Effector memory CD4-positive, alpha-beta T cell (primary cell): ENCODE results near the gene RBKS.

Experiments used
- DNase-seq, 3 donors: peaks; one replicate each; pipeline ENCODE4 v3.0.0-alpha.2; 2020
- H3K27ac ChIP-seq: 2 replicates; pipeline ENCODE4 v1.7.0; 2013; ENCODE audit warnings: mild to moderate bottlenecking, low read length, moderate library complexity; ENCODE audit not compliant: insufficient read depth, poor library complexity, severe bottlenecking
- H3K27me3 ChIP-seq: replicated peaks from 2 replicates; pipeline ENCODE4 v1.7.0; 2013; ENCODE audit warnings: mild to moderate bottlenecking, low read length; ENCODE audit not compliant: insufficient read depth, control insufficient read depth, poor library complexity, severe bottlenecking
- H3K36me3 ChIP-seq: 2 replicates; pipeline ENCODE4 v1.7.0; 2013; ENCODE audit warnings: mild to moderate bottlenecking, low read length, moderate library complexity; ENCODE audit not compliant: control insufficient read depth, insufficient read depth
- H3K4me1 ChIP-seq: 2 replicates; pipeline ENCODE4 v1.7.0; 2013; ENCODE audit warnings: low read length, mild to moderate bottlenecking; ENCODE audit not compliant: control insufficient read depth, insufficient read depth, poor library complexity, severe bottlenecking
- H3K4me3 ChIP-seq: 2 replicates; pipeline ENCODE4 v1.7.0; 2013; ENCODE audit warnings: low read length, low read depth, mild to moderate bottlenecking; ENCODE audit not compliant: insufficient read depth, poor library complexity, severe bottlenecking
- H3K9me3 ChIP-seq: 2 replicates; pipeline ENCODE4 v1.7.0; 2013; ENCODE audit warnings: mild to moderate bottlenecking, low read length, moderate library complexity; ENCODE audit not compliant: control insufficient read depth

Gene RBKS

DNA sequence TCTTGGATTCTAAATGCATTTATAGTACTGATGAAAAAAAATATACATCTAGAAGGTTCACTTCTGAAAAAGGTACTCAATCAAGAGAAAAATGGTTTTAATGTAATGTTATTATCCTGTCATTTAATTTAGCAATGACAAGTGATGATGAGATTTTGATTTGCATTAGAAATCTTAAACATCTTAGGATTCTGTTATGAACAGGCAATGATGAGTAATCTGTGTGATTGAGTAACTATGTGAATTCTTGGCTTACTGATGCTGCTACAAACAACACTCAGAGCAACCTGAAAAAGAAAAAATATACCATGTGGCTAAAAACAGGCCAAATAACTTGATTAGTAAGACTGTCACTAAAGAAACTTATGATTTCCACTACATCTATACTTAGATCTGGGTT, 30.1 kb downstream of the RBKS start:
- DNase-seq = no peak
- no peaks in the 10 kb centered on the region for H3K27me3 ChIP-seq
- H3K36me3 ChIP-seq = no peaks in the 10 kb centered on the region
- no peaks in the 10 kb centered on the region for H3K9me3 ChIP-seq
- H3K27ac ChIP-seq = no peak overlapping the region
- H3K4me3 ChIP-seq = no peak overlapping the region
- H3K4me1 ChIP-seq = no peaks in the 10 kb centered on the region

DNA sequence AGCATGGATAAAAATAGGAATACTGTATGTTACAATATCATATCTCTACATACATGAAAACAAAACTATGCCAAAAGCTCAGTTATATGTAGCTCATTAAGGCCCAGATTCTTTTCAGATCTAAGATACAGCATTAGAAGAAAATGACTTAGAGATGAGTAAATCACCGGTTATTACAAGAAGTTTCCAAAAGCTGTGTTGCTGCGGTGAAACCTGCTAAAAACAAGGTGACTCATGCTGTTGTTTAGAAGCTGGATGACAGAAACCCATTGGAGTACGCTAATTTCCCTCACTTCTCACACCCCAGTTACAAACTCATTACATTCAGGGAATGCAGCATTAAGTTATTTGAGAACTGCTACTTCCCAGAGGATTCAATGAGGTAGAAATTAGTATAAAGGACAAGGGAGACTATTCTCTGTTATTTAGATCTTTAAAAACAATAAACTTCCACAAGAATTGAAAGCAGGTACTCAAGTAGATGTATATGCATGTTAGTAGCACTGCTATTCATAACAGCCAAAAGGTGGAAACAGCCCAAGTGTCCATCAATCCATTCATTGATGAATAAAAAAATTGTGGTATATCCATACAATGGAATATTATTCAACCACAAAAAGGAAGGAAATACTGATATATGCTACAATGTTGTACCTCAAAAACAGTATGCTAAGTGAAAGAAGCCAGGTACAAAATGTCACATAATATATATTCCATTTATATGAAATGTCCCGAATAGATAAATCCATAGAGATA, 32.6 kb downstream of the RBKS start:
- H3K9me3 ChIP-seq = no peaks in the 10 kb centered on the region
- H3K36me3 ChIP-seq = no peaks in the 10 kb centered on the region
- H3K4me1 ChIP-seq = no peaks in the 10 kb centered on the region
- DNase-seq = no peak
- no peak overlapping the region for H3K4me3 ChIP-seq
- no peak overlapping the region for H3K27ac ChIP-seq
- no peaks in the 10 kb centered on the region for H3K27me3 ChIP-seq

DNA sequence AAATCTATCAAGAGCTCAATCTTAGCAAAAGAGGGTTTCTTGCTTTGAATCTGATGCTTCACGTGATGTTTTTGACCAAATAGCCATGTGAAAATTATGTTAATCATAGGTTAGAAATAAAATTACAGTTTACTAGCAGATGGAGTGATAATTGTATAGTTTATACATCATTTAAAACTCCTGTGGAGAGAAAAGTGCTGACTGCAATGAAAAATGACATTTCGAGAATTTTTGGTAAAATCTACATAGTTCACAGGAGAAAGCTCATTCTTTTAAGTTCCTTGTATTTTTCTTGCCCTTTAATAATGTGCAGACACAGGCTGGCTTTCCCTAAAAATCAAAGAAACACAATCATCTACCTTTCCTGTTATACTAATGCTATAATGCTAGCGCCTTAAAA, 33.2 kb downstream of the RBKS start:
- no peak overlapping the region for H3K4me3 ChIP-seq
- DNase-seq = no peak
- no peaks in the 10 kb centered on the region for H3K9me3 ChIP-seq
- no peaks in the 10 kb centered on the region for H3K36me3 ChIP-seq
- H3K27me3 ChIP-seq = no peaks in the 10 kb centered on the region
- no peaks in the 10 kb centered on the region for H3K4me1 ChIP-seq
- H3K27ac ChIP-seq = no peak overlapping the region

DNA sequence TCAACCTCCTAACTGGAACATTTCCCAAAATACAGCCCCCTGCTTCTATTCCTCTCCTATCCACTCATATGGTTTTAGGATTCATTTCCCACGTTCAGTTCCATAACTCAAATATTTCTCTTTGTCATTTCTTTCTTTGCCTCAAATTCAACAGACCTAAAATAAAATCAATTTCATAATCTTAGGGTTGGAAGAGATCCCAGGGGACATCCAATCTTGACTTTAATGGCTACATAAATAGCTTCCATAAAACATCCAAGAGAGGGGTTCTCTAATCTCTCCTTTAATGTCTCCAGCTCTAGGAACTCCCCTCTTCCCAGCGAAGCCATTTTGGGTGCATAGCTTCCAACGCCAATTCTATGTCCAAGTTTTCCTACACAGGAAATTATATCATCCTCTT, 33.8 kb downstream of the RBKS start:
- Histone ChIP-seq H3K4me3 (no peak overlapping the region), H3K27ac (no peak overlapping the region), H3K9me3 (no peaks in the 10 kb centered on the region), H3K36me3 (no peaks in the 10 kb centered on the region), H3K4me1 (no peaks in the 10 kb centered on the region), H3K27me3 (no peaks in the 10 kb centered on the region)
- no peak for DNase-seq

DNA sequence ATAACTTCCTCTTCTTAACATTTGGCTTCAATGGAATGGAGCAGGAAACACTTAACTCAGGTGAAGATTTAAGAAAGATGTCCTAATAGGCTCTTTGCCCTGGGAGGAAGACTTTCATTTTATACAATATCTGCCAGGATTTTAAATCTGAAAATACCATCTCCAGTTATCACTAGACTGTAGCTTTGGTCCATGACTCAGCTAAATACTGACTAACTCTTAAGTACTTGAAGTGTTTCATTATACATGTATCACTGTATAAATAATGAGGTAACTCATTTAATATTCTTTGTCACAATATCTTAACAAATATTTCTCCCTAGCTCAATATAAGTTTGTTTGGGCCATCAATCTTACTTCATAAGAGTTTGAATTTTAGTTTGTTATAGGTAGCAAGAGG, 34.7 kb downstream of the RBKS start:
- no peak overlapping the region for H3K4me3 ChIP-seq
- H3K4me1 ChIP-seq = no peaks in the 10 kb centered on the region
- H3K9me3 ChIP-seq = no peaks in the 10 kb centered on the region
- DNase-seq = no peak
- H3K36me3 ChIP-seq = no peaks in the 10 kb centered on the region
- H3K27me3 ChIP-seq = no peaks in the 10 kb centered on the region
- H3K27ac ChIP-seq = no peak overlapping the region

DNA sequence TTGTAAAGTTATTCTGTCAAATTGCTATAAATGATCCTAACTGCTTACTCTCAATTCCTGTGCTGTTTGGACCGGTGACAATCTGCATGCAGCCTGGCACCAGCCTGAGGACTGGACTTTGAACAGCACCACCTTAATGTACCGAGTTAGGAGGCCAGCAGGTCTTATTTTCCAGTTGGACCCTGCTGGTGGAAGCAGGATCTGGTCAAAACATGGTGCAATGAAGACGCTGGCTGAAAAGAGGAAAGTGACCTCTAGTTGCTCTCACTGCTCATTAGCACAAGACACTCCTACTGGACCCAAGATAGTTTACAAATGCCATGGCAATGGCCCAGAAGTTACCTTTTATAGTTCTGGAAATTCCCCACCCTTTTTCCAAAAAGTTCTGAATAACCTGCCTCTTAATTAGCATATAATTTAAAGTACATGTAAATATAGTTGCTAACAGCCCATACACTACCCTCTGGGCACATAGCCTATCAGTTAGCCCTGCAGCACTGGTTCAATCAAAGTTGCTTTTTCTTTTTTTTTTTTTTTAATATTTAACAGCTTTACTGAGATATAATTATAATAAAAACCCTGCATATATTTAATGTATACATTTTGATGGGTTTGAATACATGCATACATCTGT, 35.8 kb downstream of the RBKS start:
- Histone ChIP-seq H3K27me3 (no peaks in the 10 kb centered on the region), H3K27ac (no peak overlapping the region), H3K4me3 (no peak overlapping the region), H3K9me3 (no peaks in the 10 kb centered on the region), H3K4me1 (no peaks in the 10 kb centered on the region), H3K36me3 (no peaks in the 10 kb centered on the region)
- no peak for DNase-seq

DNA sequence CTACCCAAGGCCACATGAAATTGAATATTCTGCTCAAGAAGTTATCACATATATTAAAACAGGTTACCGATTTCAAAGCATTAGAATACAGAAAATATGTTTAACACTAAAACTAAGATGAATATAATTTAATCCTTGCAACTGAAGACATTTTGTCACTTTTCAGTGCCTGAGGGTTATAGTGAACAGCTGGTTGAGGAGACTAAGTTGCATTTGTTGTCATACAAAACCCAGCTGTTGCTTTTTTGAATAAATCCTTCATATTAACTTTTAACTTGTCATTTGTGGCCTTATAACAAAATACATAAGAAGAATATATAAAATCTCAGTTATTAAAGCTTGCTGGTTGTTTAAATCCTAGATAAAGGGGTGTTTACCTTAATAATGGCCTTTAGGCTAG, 37.5 kb downstream of the RBKS start:
- DNase-seq = no peak
- no peak overlapping the region for H3K4me3 ChIP-seq
- H3K9me3 ChIP-seq = no peaks in the 10 kb centered on the region
- H3K36me3 ChIP-seq = no peaks in the 10 kb centered on the region
- H3K4me1 ChIP-seq = no peaks in the 10 kb centered on the region
- H3K27me3 ChIP-seq = no peaks in the 10 kb centered on the region
- H3K27ac ChIP-seq = no peak overlapping the region

DNA sequence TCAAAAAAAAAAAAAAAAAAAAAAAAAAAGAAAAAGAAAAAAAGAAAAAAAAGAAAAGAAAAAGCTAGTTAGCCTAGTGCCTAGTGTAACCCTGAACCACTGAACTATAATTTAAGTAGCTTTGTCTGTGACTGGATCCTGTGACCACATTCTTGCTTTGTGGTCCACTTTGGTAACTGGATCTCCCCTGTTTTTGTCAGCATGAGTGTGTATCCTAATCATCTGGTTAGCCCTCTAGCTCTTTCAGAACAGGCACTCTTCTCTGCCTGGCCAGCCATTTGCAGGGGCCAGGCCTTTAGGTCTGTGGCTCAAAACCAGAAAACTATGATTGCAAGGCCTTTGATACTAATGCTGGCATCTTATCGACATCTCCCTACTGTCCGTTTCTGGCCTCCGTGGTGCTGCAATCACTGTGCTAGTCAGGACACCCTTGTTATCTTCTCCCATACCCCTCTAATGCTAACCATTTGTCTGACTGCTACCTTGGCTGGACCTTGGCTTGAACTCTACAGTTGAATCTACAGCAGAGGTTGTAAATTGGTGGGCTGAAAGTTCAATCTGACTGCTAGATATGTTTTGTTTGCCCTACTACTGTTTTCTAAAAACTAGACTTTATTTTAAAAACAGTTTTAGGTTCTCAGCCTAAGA, 40.5 kb downstream of the RBKS start:
- no peak for DNase-seq
- Histone ChIP-seq H3K4me3 (no peak overlapping the region), H3K4me1 (no peaks in the 10 kb centered on the region), H3K36me3 (no peaks in the 10 kb centered on the region), H3K27ac (no peak overlapping the region), H3K27me3 (no peaks in the 10 kb centered on the region), H3K9me3 (no peaks in the 10 kb centered on the region)

DNA sequence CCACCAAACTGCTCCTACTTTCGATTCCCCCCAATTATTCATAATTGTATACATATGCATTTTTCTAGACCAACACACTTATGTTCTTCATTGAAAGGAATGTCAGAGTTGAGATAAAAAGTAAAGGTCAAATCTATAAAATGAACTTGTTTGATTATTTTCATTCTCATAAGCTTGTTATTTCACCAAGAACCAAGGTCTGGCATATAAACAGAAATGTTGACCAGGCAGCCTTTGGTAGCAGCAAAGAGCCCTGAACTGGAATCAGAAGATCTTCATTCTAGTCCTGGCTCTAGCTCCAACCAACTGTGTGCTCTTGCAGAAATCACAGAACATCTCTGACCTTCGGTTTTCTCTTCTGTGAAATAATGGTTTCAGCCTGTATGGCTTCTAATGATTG, 42.9 kb downstream of the RBKS start:
- no peaks in the 10 kb centered on the region for H3K4me1 ChIP-seq
- H3K9me3 ChIP-seq = no peaks in the 10 kb centered on the region
- no peaks in the 10 kb centered on the region for H3K36me3 ChIP-seq
- no peak overlapping the region for H3K4me3 ChIP-seq
- H3K27ac ChIP-seq = no peak overlapping the region
- no peak for DNase-seq
- no peaks in the 10 kb centered on the region for H3K27me3 ChIP-seq

DNA sequence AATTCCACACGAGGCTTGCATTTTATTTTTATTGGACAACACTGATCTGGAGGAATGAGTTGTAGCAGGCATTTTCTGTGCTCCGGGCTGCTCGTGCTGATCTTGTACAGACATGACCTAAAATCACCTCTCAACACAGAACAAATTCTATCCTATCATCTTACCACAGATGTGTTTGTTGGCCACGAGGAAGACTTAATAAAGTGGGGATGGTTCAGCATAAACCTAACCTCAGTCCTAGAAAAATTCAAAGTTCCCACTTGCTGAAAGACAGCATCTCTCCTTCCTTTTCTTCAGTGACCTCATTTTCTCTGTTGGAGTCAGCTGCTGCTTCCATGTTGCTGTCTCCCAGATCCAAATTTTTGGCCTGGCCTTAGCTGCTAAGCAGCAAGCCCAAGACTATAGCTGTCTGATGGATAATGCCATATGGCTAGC, 45.3 kb downstream of the RBKS start:
- Histone ChIP-seq H3K27me3 (no peaks in the 10 kb centered on the region), H3K27ac (no peak overlapping the region), H3K9me3 (no peaks in the 10 kb centered on the region), H3K36me3 (no peaks in the 10 kb centered on the region), H3K4me1 (no peaks in the 10 kb centered on the region), H3K4me3 (no peak overlapping the region)
- DNase-seq = no peak
